Breast epithelium (tissue), 4 donors: Measurements from ENCODE around the gene CNTNAP5. TPM values are rescaled to one million over a fixed set of nuclear protein-coding genes. Genes with fewer than 3 reads are reported as not detected.

Source experiments
- DNase-seq, 2 donors: peaks; one replicate each; pipeline ENCODE4 v3.0.0-alpha.2; 2019; ENCODE audit warnings: low spot score in 2 of 2
- H3K27ac ChIP-seq, 2 donors: fragments of 200-600 bp; sonication (generic) in 1 of 2; one replicate each; pipeline ENCODE4 v1.5.1; 2016 to 2019; ENCODE audit warnings: mild to moderate bottlenecking in 1 of 2
- H3K27me3 ChIP-seq, 2 donors: fragments of 200-600 bp; sonication (generic) in 1 of 2; one replicate each; pipeline versions ENCODE4 v1.5.1 to v1.6.0; 2017 to 2019; ENCODE audit warnings: control low read depth in 1 of 2, mild to moderate bottlenecking in 1 of 2
- H3K36me3 ChIP-seq: fragments of 200-600 bp; one replicate; pipeline ENCODE4 v1.5.1; 2019
- H3K4me1 ChIP-seq, 2 donors: fragments of 200-600 bp; sonication (generic); one replicate each; pipeline ENCODE4 v1.5.1; 2016 to 2019; ENCODE audit warnings: control low read depth in 1 of 2
- H3K4me3 ChIP-seq, 3 donors: fragments of 200-600 bp; sonication (generic); 1 replicate in 2 of 3; 2 replicates in 1 of 3; pipeline ENCODE4 v1.5.1; 2016 to 2019; ENCODE audit warnings: mild to moderate bottlenecking in 3 of 3, moderate library complexity in 2 of 3
- H3K9me3 ChIP-seq, 2 donors: fragments of 200-600 bp; sonication (generic) in 1 of 2; one replicate each; pipeline ENCODE4 v1.5.1; 2016 to 2019; ENCODE audit warnings: control low read depth in 1 of 2
- CTCF ChIP-seq, 3 donors: fragments of 450-650 bp; IDR thresholded peaks; one replicate each; pipeline ENCODE4 v1.5.1; 2016 to 2017; ENCODE audit warnings: antibody characterized with exemption in 3 of 3, mild to moderate bottlenecking in 3 of 3, moderate library complexity in 3 of 3
- POLR2A ChIP-seq: fragments of 450-650 bp; IDR thresholded peaks from one replicate; pipeline ENCODE4 v1.6.1; 2016; ENCODE audit warnings: antibody characterized with exemption, mild to moderate bottlenecking, moderate library complexity
- POLR2AphosphoS5 ChIP-seq, 3 donors: sonication (generic); formaldehyde crosslinking; IDR thresholded peaks; one replicate each; pipeline ENCODE4 v1.6.1; 2017; ENCODE audit warnings: antibody characterized with exemption in 3 of 3
- intact Hi-C: fragments of 100-400 bp; cut with DNase I; formaldehyde crosslinking; loops from one replicate; pipeline ENCODE4 v1.15.1; 2023; ENCODE audit warnings: low total_unique reads
- total RNA-seq, 3 donors: library from RNA; depleted of rRNA; stranded (reverse); fragments of >200 nt; gene quantifications; one replicate each; pipeline ENCODE4 v1.1.0, GENCODE V29; 2016

CNTNAP5 gene
- total RNA-seq, 3 donors from 2014 or later = 0.66 TPM; not detected in 2

- intact Hi-C loops = no loop called here
- H3K27me3 ChIP-seq = no peaks in the 10 kb centered on the region
- no peak for DNase-seq
- H3K4me3 ChIP-seq = no peak overlapping the region
- no peaks in the 10 kb centered on the region for H3K36me3 ChIP-seq
- H3K4me1 ChIP-seq = no peaks in the 10 kb centered on the region
- TF ChIP-seq POLR2A = no peak
- no peak for TF ChIP-seq CTCF (IDR thresholded peaks at IDR 0.05)
- no peak for TF ChIP-seq POLR2AphosphoS5 (IDR thresholded peaks at IDR 0.05)
- no peak overlapping the region for H3K27ac ChIP-seq
- H3K9me3 ChIP-seq = no peaks in the 10 kb centered on the region
Measured at GRCh38 chr2:124698979-124699565, 674.0 kb downstream of the CNTNAP5 start.

GRCh38 chr2:124702777-124703176 is 677.7 kb downstream of the CNTNAP5 start:
- no peak for TF ChIP-seq POLR2AphosphoS5 (IDR thresholded peaks at IDR 0.05)
- TF ChIP-seq CTCF (IDR thresholded peaks at IDR 0.05) = no peak
- no peak for TF ChIP-seq POLR2A
- Histone ChIP-seq H3K4me3 (no peak overlapping the region), H3K4me1 (no peaks in the 10 kb centered on the region), H3K36me3 (no peaks in the 10 kb centered on the region), H3K27me3 (no peaks in the 10 kb centered on the region), H3K27ac (no peak overlapping the region), H3K9me3 (no peaks in the 10 kb centered on the region)
- intact Hi-C loops = no loop called here
- no peak for DNase-seq

GRCh38 chr2:124704071-124704925 is 679.2 kb downstream of the CNTNAP5 start:
- no peak for DNase-seq
- no peaks in the 10 kb centered on the region for H3K9me3 ChIP-seq
- no peak overlapping the region for H3K27ac ChIP-seq
- H3K4me1 ChIP-seq = no peaks in the 10 kb centered on the region
- intact Hi-C loops = no loop called here
- H3K4me3 ChIP-seq = no peak overlapping the region
- H3K36me3 ChIP-seq = no peaks in the 10 kb centered on the region
- no peaks in the 10 kb centered on the region for H3K27me3 ChIP-seq
- TF ChIP-seq POLR2AphosphoS5 (IDR thresholded peaks at IDR 0.05) = no peak
- no peak for TF ChIP-seq POLR2A

GRCh38 chr2:124708661-124709060 is 683.6 kb downstream of the CNTNAP5 start:
- no peaks in the 10 kb centered on the region for H3K27me3 ChIP-seq
- TF ChIP-seq POLR2AphosphoS5 (IDR thresholded peaks at IDR 0.05) = no peak
- TF ChIP-seq CTCF (IDR thresholded peaks at IDR 0.05) = no peak
- intact Hi-C loops = no loop called here

GRCh38 chr2:124713969-124714368 is 688.9 kb downstream of the CNTNAP5 start:
- TF ChIP-seq CTCF (IDR thresholded peaks at IDR 0.05) = no peak
- TF ChIP-seq POLR2A = no peak
- H3K36me3 ChIP-seq = no peaks in the 10 kb centered on the region
- no peak overlapping the region for H3K4me3 ChIP-seq
- no peak overlapping the region for H3K27ac ChIP-seq
- DNase-seq = no peak
- no peaks in the 10 kb centered on the region for H3K27me3 ChIP-seq
- H3K9me3 ChIP-seq = no peaks in the 10 kb centered on the region
- intact Hi-C loops = no loop called here
- H3K4me1 ChIP-seq = no peaks in the 10 kb centered on the region

More at GRCh38 chr2:124708661-124709060, 683.6 kb downstream of the CNTNAP5 start:
- H3K27ac ChIP-seq = no peak overlapping the region
- no peaks in the 10 kb centered on the region for H3K9me3 ChIP-seq
- no peaks in the 10 kb centered on the region for H3K4me1 ChIP-seq
- H3K36me3 ChIP-seq = no peaks in the 10 kb centered on the region
- H3K4me3 ChIP-seq = no peak overlapping the region
- no peak for DNase-seq
